Measurements from ENCODE around the gene LMO7. TPM values are rescaled to one million over a fixed set of nuclear protein-coding genes. Genes with fewer than 3 reads are reported as not detected.

The LMO7 gene
- total RNA-seq, 1 donor from 2014 or later: 340 TPM

DNA sequence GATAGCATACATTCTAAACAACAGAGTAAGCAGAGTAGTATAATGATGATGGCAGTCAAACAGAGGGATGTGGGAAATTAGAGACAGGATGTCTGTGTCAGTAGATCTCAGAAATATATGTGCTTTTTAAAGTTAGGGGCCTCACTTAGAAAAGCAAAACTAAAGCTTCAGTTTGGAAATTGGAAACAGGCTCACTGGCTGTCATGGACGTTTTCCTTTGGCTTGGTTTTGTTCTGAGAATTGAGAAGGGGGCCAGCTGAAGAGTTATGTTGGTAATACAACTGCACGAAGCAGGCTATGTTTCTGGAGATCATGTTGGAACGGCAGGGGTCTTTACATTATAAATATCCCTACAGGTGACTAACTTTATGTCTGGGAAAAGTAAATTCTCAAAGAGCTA, 261.3 kb downstream of the LMO7 start:
- DNase-seq: peak; percentile 30

DNA sequence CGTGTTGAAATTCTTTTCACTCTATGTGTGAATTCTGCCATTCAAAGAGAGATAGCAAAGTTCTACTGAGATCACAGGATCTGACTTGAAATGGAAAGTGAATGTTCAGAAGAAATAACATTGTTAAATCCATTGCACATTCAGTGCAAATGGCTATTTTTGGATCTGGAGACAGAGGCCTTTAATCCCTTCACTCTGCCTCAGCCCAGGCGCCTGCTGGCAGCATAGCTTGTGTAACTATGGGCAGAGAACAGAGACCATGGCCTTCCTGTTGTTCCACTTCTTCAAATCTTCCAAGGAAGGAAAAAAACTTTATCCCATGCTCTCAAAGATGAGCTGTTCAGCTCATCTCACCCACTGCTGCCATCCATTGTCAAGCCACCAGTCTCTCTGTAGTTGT, 265.4 kb downstream of the LMO7 start:
- DNase-seq: no peak

DNA sequence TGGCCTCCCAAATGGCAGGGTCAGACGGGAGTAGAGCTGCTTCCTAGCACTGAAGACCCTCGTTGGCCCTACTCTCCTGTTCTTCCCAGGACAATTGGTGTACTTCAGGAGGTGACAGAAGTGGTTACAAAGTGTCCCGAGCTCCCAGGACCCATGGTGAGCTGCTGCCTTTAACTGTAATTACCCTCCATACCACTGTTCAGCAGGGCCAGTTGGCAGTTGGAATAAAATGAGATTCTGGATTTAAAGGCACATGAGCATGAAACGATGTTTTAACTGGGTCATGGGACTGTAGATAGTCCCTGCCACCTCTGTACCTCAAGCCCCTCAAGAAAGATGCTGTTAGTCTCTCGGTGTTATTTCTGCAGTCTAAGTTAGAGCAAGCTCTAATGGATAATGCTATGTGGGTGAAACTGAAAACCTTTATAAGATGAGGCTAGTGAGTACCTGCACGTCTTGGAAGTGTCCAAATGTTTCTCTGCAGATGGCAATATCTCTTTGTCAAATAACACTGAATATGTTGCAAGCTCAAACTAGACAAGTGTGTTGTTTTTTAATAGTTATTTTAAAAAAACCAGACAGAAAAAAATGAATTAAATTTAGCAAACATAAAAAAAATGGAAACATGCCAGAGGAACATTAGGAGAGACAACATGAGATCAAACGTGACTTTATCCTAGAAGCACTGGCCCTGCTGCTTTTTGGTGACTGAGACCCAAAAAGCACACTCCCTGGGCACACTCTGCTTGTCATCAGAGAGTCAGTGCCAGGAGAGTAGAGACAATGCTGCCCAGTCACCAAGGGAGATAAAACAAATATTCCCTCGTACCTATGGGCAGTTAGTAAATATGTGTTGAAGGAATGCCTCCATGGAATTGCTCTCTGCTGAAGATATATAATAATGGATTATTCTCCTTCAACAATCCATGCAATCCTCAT, 266.3 kb downstream of the LMO7 start:
- DNase-seq: no peak

DNA sequence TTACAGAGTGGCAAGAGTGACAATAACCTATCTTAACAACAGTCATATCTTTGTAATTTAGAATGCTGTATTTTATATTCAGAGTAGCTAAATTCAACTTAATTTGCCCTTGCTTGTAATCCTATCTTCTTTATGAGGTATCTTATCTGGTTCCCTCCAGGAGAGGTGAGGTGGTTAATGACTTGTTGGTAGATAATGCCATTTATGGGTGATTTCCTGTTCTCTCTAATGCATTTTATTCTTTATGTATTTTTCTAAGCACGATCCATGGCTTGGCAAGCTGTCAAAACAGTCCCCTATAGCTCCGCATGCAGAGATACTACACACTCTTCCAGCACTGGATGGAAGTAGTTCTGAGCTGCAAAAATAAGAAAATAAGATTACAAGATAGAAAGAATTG, 267.9 kb downstream of the LMO7 start:
- DNase-seq: no peak

DNA sequence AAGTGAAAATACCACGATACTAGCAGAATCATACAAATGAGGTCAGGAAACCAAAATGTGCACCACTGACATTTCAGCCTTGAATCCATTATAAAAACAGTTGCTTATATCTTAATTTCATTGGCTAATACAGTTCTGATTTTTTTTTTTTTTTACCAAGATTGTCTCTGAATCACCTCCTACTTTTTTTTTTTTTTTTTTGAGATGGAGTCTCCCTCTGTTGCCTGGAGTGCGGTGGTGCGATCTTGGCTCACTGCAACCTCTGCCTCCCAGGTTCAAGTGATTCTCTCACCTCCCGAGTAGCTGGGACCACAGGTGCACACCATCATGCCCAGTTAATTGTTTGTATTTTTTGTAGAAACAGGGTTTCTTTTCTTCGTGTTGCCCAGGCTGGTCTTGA, 270.2 kb downstream of the LMO7 start:
- DNase-seq: no peak

DNA sequence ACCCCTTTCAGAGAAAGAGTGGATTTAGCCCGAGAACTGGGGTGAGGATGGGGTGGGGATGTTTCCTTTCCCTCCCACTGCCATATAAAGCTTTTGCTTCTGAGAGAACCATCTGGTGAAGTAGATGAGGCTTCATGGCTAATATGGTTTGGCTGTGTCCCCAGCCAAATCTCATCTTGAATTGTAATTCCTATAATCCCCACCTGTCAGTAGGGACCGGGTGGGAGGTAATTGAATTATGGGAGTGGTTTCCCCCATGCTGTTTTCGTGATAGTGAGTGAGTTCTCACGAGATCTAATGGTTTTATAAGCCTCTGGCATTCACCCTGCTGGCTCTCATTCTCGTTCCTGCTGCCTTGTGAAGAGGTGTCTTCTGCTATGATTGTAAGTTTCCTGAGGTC, 270.9 kb downstream of the LMO7 start:
- peak; percentile 38 for DNase-seq

DNA sequence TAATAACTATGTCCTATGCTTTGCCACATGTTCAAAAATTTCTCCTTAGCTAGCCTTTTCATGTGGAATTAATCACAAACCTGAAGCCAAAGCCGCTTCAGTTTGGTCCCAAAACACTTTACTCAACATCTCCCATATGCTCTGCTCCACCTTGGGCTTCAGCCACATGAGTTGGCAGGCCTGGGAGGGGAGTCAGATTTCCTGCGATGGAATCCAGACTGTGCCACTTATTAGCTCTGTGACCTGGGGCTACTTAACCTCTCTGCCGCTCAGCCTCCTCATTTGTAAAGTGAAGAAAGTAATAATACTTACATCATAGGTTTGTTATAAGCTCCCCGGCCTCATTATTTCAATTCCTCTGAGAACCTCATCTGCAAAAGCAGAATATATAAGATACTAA, 272.0 kb downstream of the LMO7 start:
- DNase-seq: peak; percentile 70

Other genes with a start within 250 kb of the LMO7 start
- 37.4 TPM for gene TBC1D4, start 154.2 kb upstream of the LMO7 start, total RNA-seq
- gene COMMD6, start 98.5 kb upstream of the LMO7 start, total RNA-seq: 24.4 TPM
- gene UCHL3, start 86.5 kb upstream of the LMO7 start, total RNA-seq: 18.5 TPM

All from tongue (tissue), 2 donors.